GM19240 (cell line): ENCODE results near the gene FHOD3.

Source experiments
- DNase-seq: peaks from one replicate; pipeline ENCODE4 v3.0.0; 2011; ENCODE audit warnings: low spot score; ENCODE audit not compliant: insufficient read length

The FHOD3 gene

GRCh38 chr18:36321658-36322407, 24.3 kb downstream of the FHOD3 start:
- DNase-seq, result no peak

GRCh38 chr18:36322408-36322728, 24.9 kb downstream of the FHOD3 start:
- no peak for DNase-seq

GRCh38 chr18:36322734-36323133, 25.2 kb downstream of the FHOD3 start:
- DNase-seq, result no peak

GRCh38 chr18:36323421-36323820, 25.9 kb downstream of the FHOD3 start:
- DNase-seq, result no peak

GRCh38 chr18:36325846-36326245, 28.3 kb downstream of the FHOD3 start:
- no peak for DNase-seq

- DNase-seq, result no peak
These were observed 29.3 kb downstream of the FHOD3 start for GRCh38 chr18:36326771-36327170.

GRCh38 chr18:36327352-36328316, 30.1 kb downstream of the FHOD3 start:
- no peak for DNase-seq

GRCh38 chr18:36328385-36328858, 30.9 kb downstream of the FHOD3 start:
- no peak for DNase-seq

- DNase-seq, result no peak
These were observed 31.4 kb downstream of the FHOD3 start for GRCh38 chr18:36328916-36329315.

- DNase-seq, result no peak
These were observed 32.3 kb downstream of the FHOD3 start for GRCh38 chr18:36329684-36330434.

- no peak for DNase-seq
These were observed 33.0 kb downstream of the FHOD3 start for GRCh38 chr18:36330435-36331052.

GRCh38 chr18:36331521-36331971, 34.0 kb downstream of the FHOD3 start:
- DNase-seq, result no peak

GRCh38 chr18:36333414-36333813, 35.9 kb downstream of the FHOD3 start:
- DNase-seq, result no peak

GRCh38 chr18:36334798-36335197, 37.3 kb downstream of the FHOD3 start:
- DNase-seq, result no peak

- no peak for DNase-seq
These were observed 38.2 kb downstream of the FHOD3 start for GRCh38 chr18:36335476-36336279.

- DNase-seq, result no peak
These were observed 40.3 kb downstream of the FHOD3 start for GRCh38 chr18:36337679-36338402.

- no peak for DNase-seq
These were observed 41.0 kb downstream of the FHOD3 start for GRCh38 chr18:36338403-36338933.

GRCh38 chr18:36340246-36340645, 42.7 kb downstream of the FHOD3 start:
- DNase-seq, result no peak

GRCh38 chr18:36341944-36342343, 44.4 kb downstream of the FHOD3 start:
- no peak for DNase-seq
